HCT116 (cell line): Measurements from ENCODE around the gene LIMS3. TPM values are rescaled to one million over a fixed set of nuclear protein-coding genes. Genes with fewer than 3 reads are reported as not detected.
"Not testable (repeated sequence)": the region's sequence is repeated elsewhere in the genome, so short reads cannot be mapped to it uniquely, and the experiment has no call there.

ENCODE experiments used
- ATAC-seq: fragments of 200-7000 bp; cut with Tn5 transposase; 2 replicates; pipeline ENCODE4 v1.9.1; 2020; ENCODE audit warnings: mild to moderate bottlenecking, moderate library complexity
- Bru-seq: library from RNA; stranded (reverse); fragments of 400-500 nt; gene quantifications from one replicate; lab custom pipeline; 2021; lab: Mats Ljungman, UMichigan
- BruChase-seq, 2 experiments: library from RNA; stranded (reverse); fragments of 400-500 nt; gene quantifications; one replicate each; lab custom pipeline; 2021; lab: Mats Ljungman, UMichigan
- BruUV-seq: library from RNA; stranded (reverse); fragments of 400-500 nt; replicated peaks from 2 replicates; lab custom pipeline; 2021; lab: Mats Ljungman, UMichigan
- CTCF ChIA-PET: fragments of 300-600 bp; sonication (Branson Sonifier 250); formaldehyde crosslinking; loops from one replicate; lab custom pipeline; 2021; ENCODE audit warnings: antibody characterized with exemption; lab: Charles Lee
- POLR2A ChIA-PET: fragments of 300-600, 350-600 bp; sonication (Branson Sonifier 250); formaldehyde crosslinking; loops from one replicate; lab custom pipeline; 2021; ENCODE audit warnings: antibody characterized with exemption; lab: Charles Lee
- RAD21 ChIA-PET, 2 experiments: fragments of 300-600 bp; sonication (Branson Sonifier 250); formaldehyde crosslinking; loops; one replicate each; lab custom pipeline; 2023; ENCODE audit warnings: low total read pairs in 2 of 2; ENCODE audit not compliant: uncharacterized antibody in 2 of 2, unreplicated experiment in 2 of 2, low non-redundant PET in 1 of 2; lab: Charles Lee
- DNase-seq: peaks from one replicate; pipeline ENCODE4 v3.0.0-alpha.2; 2010; ENCODE audit warnings: low read depth, low spot score
- H2AFZ ChIP-seq: fragments of 200-600 bp; shearing (Covaris generic), sonication (generic); 2 replicates; pipeline ENCODE4 v1.6.1; 2017; ENCODE audit warnings: low read depth, mixed run types, mixed read lengths, antibody characterized with exemption, low read length; ENCODE audit not compliant: poor library complexity, severe bottlenecking
- H3K27ac ChIP-seq: 2 replicates; pipeline ENCODE4 v1.5.1; 2012; ENCODE audit warnings: low read depth, low read length
- H3K27me3 ChIP-seq: fragments of 200-600 bp; sonication (generic); 2 replicates; pipeline ENCODE4 v1.6.1; 2016; ENCODE audit warnings: mixed run types, low read length, mixed read lengths; ENCODE audit not compliant: insufficient read depth
- H3K36me3 ChIP-seq, 2 experiments: fragments of 200-500 bp in 1 of 2; fragments of 200-600 bp in 1 of 2; sonication (Bioruptor generic) in 1 of 2; sonication (generic) in 1 of 2; 2 replicates each; pipeline versions ENCODE4 v1.5.1 to v1.6.1; 2014 to 2016; ENCODE audit warnings: low read length in 2 of 2, inconsistent platforms in 1 of 2, mixed read lengths in 1 of 2, mixed run types in 1 of 2; ENCODE audit not compliant: insufficient read depth in 2 of 2, control insufficient read depth in 1 of 2
- H3K4me1 ChIP-seq, 2 experiments: fragments of 200-600 bp in 1 of 2; sonication (generic) in 1 of 2; 2 replicates each; pipeline versions ENCODE4 v1.5.1 to v1.6.1; 2012 to 2017; ENCODE audit warnings: low read length in 2 of 2, inconsistent platforms in 1 of 2, mild to moderate bottlenecking in 1 of 2, mixed read lengths in 1 of 2, mixed run types in 1 of 2, moderate library complexity in 1 of 2; ENCODE audit not compliant: insufficient read depth in 2 of 2, control insufficient read depth in 1 of 2
- H3K4me2 ChIP-seq: fragments of 200-600 bp; sonication (generic); 2 replicates; pipeline ENCODE4 v1.6.1; 2017; ENCODE audit warnings: mixed run types, low read length, mixed read lengths
- H3K4me3 ChIP-seq, 2 experiments: fragments of 200-600 bp in 1 of 2; sonication (generic) in 1 of 2; replicated peaks in 1 of 2; 2 replicates each; pipeline ENCODE4 v1.5.1; 2011 to 2016; ENCODE audit warnings: low read length in 2 of 2, control low read depth in 1 of 2, low read depth in 1 of 2, mild to moderate bottlenecking in 1 of 2, mixed read lengths in 1 of 2, mixed run types in 1 of 2
- H3K79me2 ChIP-seq: fragments of 200-600 bp; sonication (generic); 2 replicates; pipeline ENCODE4 v1.6.1; 2017; ENCODE audit warnings: mild to moderate bottlenecking, mixed run types, low read length, moderate library complexity, mixed read lengths; ENCODE audit not compliant: insufficient read depth
- H3K9ac ChIP-seq: fragments of 200-600 bp; sonication (generic); 2 replicates; pipeline ENCODE4 v1.6.1; 2016; ENCODE audit warnings: low read length, mixed read lengths
- H3K9me2 ChIP-seq: fragments of 200-600 bp; sonication (generic), shearing (Covaris generic); 2 replicates; pipeline ENCODE4 v1.6.1; 2017; ENCODE audit warnings: mixed run types, mild to moderate bottlenecking, moderate library complexity; ENCODE audit not compliant: insufficient read depth
- H3K9me3 ChIP-seq, 2 experiments: fragments of 200-500 bp in 1 of 2; fragments of 200-600 bp in 1 of 2; sonication (Bioruptor generic) in 1 of 2; sonication (generic) in 1 of 2; 2 replicates each; pipeline ENCODE4 v1.6.1; 2014 to 2017; ENCODE audit warnings: low read length in 2 of 2, mixed read lengths in 2 of 2, inconsistent platforms in 1 of 2, low read depth in 1 of 2, mild to moderate bottlenecking in 1 of 2, mixed run types in 1 of 2, moderate library complexity in 1 of 2; ENCODE audit not compliant: control insufficient read depth in 1 of 2, insufficient read depth in 1 of 2
- H4K20me1 ChIP-seq: fragments of 200-600 bp; sonication (generic), shearing (Covaris generic); 2 replicates; pipeline ENCODE4 v1.6.1; 2017; ENCODE audit warnings: mixed run types, mild to moderate bottlenecking, moderate library complexity; ENCODE audit not compliant: insufficient read depth
- intact Hi-C: fragments of 100-400 bp; cut with micrococcal nuclease; formaldehyde crosslinking; loops from 2 replicates; pipeline ENCODE4 v1.10.0; 2022
- long read RNA-seq: library from polyadenylated mRNA; unstranded; transcript quantifications from one replicate; pipeline ENCODE4 v2.0.0, GENCODE V29; 2021; ENCODE audit not compliant: unreplicated experiment
- polyA plus RNA-seq: library from polyadenylated mRNA; unstranded; fragments of >200 nt; gene quantifications from 2 replicates; pipeline ENCODE4 v1.2.1, GENCODE V29; 2012; ENCODE audit warnings: missing spikeins
- total RNA-seq: library from RNA; stranded (reverse); gene quantifications from one replicate; pipeline ENCODE4 v1.2.1, GENCODE V29; 2021; ENCODE audit not compliant: unreplicated experiment

The LIMS3 gene
- total RNA-seq (1.1 TPM), Bru-seq, nascent RNA (not detected), BruChase-seq, experiment 1, labeled RNA remaining after a 6-hour chase (not detected), BruChase-seq, experiment 2, labeled RNA remaining after a 2-hour chase (not detected)
- polyA plus RNA-seq = 0.61 and 1.00 TPM in 2 replicates
- long read RNA-seq = 0 reads

DNA sequence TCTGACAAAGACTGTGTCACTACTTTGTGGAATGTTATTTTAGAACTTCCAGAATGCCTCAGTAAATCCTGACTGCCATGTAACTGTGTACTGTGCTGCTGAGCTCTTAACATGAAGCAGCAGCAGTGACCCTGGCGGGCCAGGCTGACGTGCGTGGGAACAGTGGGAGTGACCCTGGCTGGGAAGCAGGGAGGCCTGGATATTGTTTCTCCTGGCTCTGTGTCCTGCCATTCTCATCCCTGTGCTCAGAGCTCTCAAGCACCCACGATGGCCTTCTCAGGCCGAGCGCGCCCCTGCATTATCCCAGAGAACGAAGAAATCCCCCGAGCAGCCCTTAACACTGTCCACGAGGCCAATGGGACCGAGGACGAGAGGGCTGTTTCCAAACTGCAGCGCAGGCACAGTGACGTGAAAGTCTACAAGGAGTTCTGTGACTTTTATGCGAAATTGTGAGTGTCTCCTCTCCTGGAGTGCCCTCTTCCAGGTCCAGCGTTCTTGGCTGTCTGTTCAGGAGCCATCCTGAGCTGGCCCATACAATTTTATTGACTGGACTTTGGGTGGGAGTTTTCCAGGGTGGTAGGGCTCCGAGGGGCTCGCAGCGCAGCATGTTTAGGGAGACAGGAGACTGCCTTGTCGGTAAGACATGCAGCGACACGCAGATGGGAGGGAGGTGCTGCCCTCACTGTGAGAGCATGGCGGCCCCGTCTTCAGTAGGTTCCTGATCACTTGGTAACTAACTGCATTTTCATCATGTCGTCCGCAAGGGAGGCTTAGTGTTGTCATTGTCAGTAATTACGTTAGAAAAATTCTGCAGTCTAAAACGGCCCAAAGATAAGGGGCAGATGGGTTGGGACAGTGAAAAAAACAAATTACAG is at the start of gene LIMS3:
Gene LIMS3, plus strand, starts transcription at position 227 of the 875 bp plus-strand sequence. Its CDS starts 41 bp downstream, at position 268.
- 0 out of 2 replicates have a peak, but pooled peaks have one; percentile 14 for ATAC-seq
- H3K9me3 ChIP-seq, POLR2A ChIA-PET, RAD21 ChIA-PET, H3K27me3 ChIP-seq, H3K27ac ChIP-seq, H3K36me3 ChIP-seq, CTCF ChIA-PET, H3K9me2 ChIP-seq, BruUV-seq, H3K9ac ChIP-seq, intact Hi-C loops, H3K4me2 ChIP-seq, H3K4me1 ChIP-seq, H3K4me3 ChIP-seq, H2AFZ ChIP-seq, H4K20me1 ChIP-seq, DNase-seq, H3K79me2 ChIP-seq: not testable (repeated sequence)

DNA sequence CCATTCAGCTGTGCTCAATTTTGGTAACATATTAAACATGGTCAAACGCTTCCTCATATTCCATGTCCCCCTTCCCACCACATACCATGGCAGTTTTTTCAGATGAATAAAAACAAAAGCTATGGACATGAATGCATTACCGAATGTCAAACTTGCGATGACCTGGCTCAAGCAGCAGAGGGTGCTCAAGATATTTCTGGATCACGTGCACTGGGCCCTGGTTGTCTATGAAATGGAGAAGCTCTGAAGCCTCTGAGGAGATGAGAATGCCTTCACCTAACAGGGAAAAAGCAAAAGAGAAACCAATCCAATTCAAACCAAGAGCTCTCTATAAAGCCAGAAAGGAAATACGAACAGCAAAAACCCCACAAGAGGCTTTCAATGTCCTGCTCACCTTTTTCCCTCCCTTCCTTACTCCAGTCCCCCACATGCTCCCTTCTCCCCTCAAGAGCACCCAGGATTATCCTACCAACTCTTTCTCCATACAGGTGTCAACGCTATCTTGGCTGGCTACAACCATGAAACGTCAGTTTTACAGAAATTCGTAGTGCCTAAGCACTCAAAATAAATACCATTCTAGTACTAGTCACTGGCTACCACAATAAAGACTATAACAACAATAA is 27.2 kb upstream of the LIMS3 start:
- POLR2A ChIA-PET, H3K4me3 ChIP-seq, DNase-seq, H3K36me3 ChIP-seq, H4K20me1 ChIP-seq, H3K9me2 ChIP-seq, H3K4me1 ChIP-seq, RAD21 ChIA-PET, H2AFZ ChIP-seq, H3K27ac ChIP-seq, H3K27me3 ChIP-seq, BruUV-seq, H3K9me3 ChIP-seq, CTCF ChIA-PET, H3K9ac ChIP-seq, H3K4me2 ChIP-seq, H3K79me2 ChIP-seq, intact Hi-C loops: not testable (repeated sequence)
- peak; percentile 93 for ATAC-seq

- not testable (repeated sequence) for H3K4me1 ChIP-seq
Observed at GRCh38 chr2:109876625-109877024, 21.9 kb upstream of the LIMS3 start.

DNA sequence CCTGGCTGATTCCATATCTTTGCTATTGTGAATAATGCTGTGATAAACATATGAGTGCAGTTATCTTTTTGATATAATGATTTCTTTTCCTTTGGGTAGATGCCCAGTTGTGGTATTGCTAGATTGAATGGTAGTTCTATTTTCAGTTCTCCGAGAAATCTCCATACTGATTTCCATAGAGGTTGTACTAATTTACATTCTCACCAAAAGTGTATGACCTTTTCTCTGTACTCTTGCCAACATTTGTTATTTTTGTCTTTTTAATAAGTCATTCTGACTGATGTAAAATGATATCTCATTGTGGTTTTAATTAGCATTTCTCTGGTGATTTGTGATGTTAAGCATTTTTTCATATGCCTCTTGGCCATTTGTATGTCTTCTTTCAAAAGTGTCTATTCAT is 16.4 kb upstream of the LIMS3 start:
- H3K9ac ChIP-seq, RAD21 ChIA-PET, intact Hi-C loops, H3K27ac ChIP-seq, ATAC-seq, CTCF ChIA-PET, H3K4me1 ChIP-seq, H3K9me3 ChIP-seq, H2AFZ ChIP-seq, H3K9me2 ChIP-seq, H3K4me2 ChIP-seq, H3K27me3 ChIP-seq, BruUV-seq, POLR2A ChIA-PET, H3K4me3 ChIP-seq, H3K36me3 ChIP-seq, DNase-seq, H3K79me2 ChIP-seq, H4K20me1 ChIP-seq: not testable (repeated sequence)

More at GRCh38 chr2:109876625-109877024, 21.9 kb upstream of the LIMS3 start:
- BruUV-seq, H3K9me2 ChIP-seq, H3K9me3 ChIP-seq, H3K27ac ChIP-seq, DNase-seq, POLR2A ChIA-PET, intact Hi-C loops, CTCF ChIA-PET, RAD21 ChIA-PET, H2AFZ ChIP-seq, H3K4me2 ChIP-seq, H3K36me3 ChIP-seq, H3K27me3 ChIP-seq, H4K20me1 ChIP-seq, ATAC-seq, H3K9ac ChIP-seq, H3K4me3 ChIP-seq, H3K79me2 ChIP-seq: not testable (repeated sequence)
